Renal cortex interstitium (tissue), 11 donors: Measurements from ENCODE around the gene SMDT1. TPM values are rescaled to one million over a fixed set of nuclear protein-coding genes. Genes with fewer than 3 reads are reported as not detected.
"Not testable (repeated sequence)": the region's sequence is repeated elsewhere in the genome, so short reads cannot be mapped to it uniquely, and the experiment has no call there.

ENCODE experiments used
- DNase-seq, 11 donors: peaks; one replicate each; pipeline ENCODE4 v3.0.0-alpha.2; 2013; ENCODE audit warnings: low read depth in 9 of 11, low spot score in 4 of 11; ENCODE audit errors: extremely low read depth in 1 of 11
- polyA plus RNA-seq, 3 donors: library from polyadenylated mRNA; unstranded; fragments of 120-200 nt; gene quantifications; one replicate each; pipeline ENCODE4 v1.2.1, GENCODE V29; 2013; ENCODE audit not compliant: insufficient read length in 3 of 3

The SMDT1 gene
- polyA plus RNA-seq, 3 donors, result 82.6 to 114 (median 98.9) TPM

- no peak for DNase-seq
Measured at GRCh38 chr22:42065438-42066125, 13.9 kb upstream of the SMDT1 start.

- no peak for DNase-seq
Measured at GRCh38 chr22:42066126-42066761, 13.3 kb upstream of the SMDT1 start.

- no peak for DNase-seq
Measured at GRCh38 chr22:42066937-42067336, 12.6 kb upstream of the SMDT1 start.

- no peak for DNase-seq
Measured at GRCh38 chr22:42067671-42068251, 11.7 kb upstream of the SMDT1 start.

DNA sequence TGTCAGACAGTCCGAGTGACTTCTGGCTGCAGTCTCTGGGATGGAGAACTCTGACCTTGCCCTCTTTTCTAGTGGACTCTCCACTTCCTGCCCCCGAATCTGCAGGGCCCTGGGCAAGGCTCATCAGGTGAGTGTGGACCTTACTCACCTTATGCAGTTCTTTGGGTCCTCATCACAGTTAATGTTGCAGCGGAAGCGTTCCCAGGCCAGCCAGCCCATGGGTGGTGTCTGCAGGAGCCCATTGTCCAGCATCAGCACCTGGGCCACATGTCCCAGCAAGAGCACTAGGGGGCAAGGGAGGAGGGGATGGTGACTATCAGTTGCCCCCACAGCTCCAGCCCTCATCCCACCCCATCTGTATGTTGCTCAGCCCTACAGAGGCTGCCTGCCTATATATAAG, 11.2 kb upstream of the SMDT1 start:
- no peak for DNase-seq

DNA sequence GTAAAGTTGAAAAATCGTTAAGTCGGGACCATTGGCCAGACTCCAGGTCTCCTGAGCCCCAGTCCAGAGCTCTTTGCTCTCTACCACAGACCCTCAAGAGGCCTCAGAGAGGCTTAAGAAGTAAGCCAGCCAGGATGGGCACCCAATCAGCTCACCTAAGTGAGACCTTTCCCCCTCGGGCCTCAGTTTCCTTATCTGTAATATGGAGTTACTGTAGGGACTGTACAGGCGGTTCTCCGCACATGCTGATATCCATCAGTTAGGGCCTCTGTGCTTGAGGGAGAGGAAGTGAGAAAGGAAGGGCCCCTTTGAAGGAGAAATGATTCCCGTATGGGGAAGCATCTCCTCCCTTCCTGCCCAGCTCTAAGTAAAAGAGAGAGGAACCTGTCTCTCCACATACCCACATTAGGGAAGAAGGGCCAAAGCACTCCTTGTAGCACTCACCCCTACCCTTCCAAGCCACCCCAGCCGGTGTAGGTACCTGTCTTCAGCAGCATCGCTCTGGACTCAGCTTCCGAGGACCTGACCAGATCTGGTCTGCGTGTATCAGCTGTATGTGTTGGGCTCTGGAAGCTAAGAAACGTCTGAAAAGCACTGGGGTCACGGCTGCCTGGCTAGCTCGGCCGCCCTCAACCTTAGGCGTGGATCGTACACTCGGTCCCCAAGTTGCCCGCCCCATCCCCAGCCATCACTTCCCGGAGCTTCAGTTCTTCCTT, 9.5 kb upstream of the SMDT1 start:
- DNase-seq, result no peak

- DNase-seq, result peak; percentile 84 to 96 (median 94)
Measured at GRCh38 chr22:42070517-42071422, 8.7 kb upstream of the SMDT1 start, which contains the start of gene NAGA. TSS of gene NAGA (minus strand) at chr22:42070812. CDS start at chr22:42070297, 515 bp downstream.

- not testable (repeated sequence) for DNase-seq
Measured at GRCh38 chr22:42071508-42071907, 8.0 kb upstream of the SMDT1 start.

DNA sequence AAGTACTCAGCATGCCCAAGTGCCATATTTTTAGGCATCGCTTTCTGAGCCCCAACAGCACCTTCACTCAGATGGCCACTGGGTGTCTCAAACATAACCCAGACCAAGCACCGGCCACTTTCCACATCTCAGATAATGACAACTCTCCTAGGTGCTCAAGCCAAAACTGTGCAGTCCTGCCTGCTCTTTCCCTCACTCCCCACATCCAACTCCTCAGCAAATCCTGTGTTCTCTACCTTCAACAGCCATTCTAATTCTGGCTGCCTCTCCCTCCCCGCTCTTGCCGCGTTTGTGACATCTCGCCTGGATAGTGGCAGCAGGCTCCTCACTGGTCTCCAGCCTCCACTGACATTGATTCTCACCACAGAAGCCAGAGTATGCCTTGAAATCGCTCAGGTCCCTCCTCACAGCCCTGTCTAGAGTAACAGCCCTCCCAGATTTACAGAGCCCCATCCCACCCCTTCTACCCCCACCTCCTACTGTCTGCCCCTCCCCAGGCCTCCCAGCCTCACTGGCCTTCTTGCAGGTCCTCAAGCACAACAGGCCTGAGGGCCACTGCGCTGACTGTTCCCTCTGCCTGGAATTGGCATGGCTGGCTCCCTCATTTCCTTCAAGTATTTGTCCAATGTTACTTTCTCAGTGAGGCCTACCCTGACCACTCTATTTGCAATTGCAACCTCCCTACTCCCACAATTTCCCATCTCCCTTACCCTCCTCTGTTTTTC, 6.7 kb upstream of the SMDT1 start:
- DNase-seq, result no peak

DNA sequence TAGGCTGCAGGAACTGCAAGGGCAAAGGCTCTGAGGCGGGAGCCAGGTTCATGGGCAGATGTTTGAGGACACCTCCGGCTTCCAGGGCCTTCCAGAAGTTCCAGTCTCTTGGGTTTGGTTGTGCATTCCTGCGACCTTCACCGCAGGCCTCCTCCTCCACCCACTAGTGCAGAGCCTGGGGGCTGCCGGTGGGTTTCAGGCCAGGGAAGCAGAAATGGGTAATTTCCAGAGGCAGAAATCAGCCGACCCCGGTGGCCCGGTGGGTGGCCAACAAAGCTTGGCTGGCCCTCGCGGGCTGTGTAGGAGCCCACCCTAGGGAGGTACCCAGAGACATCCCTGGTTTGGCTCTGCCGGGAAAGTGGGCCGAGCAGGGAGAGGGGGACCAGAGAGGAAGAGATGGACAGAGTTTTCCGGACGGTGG, 5.9 kb upstream of the SMDT1 start:
- DNase-seq, result no peak

- peak in 4 of 11 donors; percentile 26 to 50 (median 40) for DNase-seq
Measured at GRCh38 chr22:42074132-42074811, 5.2 kb upstream of the SMDT1 start, which contains the start of gene PHETA2. TSS of gene PHETA2 (plus strand) at chr22:42074248. CDS start at chr22:42077294, 3,046 bp downstream.

GRCh38 chr22:42074846-42075676, 4.4 kb upstream of the SMDT1 start:
- DNase-seq, result no peak

DNA sequence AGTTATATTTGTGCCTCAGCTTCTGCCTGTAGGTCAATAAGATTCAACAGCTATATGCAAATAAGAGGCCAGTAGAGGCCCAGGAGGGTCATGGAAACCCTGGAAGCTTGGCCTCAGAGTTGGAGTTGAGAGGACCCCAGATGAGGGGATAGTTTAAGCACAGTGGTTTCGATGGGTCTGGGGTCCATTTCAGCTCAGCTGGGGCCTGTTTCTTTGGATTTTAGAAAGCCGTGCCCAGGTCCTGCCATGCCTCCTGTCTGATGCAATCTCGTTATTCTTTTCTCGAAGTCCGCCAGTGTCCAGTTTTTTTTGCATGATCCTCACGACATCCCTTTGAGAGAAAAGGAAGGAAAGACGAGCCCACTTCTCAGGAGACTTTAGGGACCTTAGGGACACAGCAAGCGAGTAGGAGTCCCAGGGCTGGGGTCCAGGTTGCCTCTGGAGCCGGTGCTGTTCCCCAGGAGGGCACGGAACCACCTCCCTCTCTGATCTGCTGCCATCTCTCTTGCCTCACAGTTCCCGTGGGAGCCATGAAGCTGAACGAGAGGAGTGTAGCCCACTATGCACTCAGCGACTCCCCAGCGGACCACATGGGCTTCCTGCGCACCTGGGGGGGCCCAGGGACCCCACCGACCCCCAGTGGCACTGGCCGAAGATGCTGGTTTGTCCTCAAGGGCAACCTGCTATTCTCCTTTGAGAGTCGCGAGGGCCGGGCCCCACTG, 2.6 kb upstream of the SMDT1 start:
- no peak for DNase-seq

GRCh38 chr22:42077486-42078125, 1.9 kb upstream of the SMDT1 start:
- no peak for DNase-seq

DNA sequence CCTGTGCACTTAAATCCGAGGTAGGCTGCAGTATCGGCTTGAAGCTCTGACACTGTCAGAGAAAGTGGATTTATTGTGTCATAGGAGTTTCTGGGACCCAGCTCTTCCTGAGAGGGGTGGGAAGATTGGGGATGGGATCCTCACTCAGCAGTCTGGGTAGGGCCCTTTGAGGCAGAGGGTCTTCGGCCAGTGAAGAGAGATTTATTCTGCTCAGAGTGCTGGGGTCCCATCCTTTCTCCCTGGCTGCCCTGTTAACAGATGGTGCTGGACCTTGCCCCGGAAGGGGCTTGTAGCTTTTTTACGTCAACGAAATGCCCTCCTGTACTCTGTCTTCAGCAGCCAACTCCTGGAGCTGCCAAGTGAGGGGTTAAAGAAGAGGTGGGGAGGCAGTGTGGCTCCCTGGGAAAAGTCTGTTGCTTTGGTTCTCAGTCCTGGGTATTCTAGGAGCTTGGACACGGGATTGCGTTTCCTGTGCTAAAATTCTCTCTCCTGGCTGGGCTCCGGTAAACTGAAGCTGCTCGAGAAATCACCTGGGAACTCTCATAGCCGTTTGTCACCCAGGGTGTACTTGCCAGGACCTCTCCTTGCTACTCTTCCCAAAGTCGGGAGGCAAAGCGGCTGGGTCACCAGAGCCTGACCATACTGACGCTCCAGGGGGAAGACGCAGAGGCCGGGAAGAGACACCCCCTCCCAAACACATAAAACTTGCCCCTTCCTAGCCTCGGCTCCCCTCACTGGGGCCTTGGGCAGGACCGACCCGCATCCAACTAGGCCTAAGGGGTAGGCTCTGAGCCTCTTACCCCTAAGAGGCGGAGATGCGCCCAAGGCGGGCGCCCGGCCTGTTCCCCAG, 806 bp upstream of the SMDT1 start:
- peak in 4 of 11 donors; percentile 21 to 30 (median 24) for DNase-seq
